Epidermal melanocyte (primary cell): ENCODE results near the gene PACSIN3.
A peak's percentile ranks its signal among the peaks of the same experiment; 100 is the strongest.
"Not testable (repeated sequence)": the region's sequence is repeated elsewhere in the genome, so short reads cannot be mapped to it uniquely, and the experiment has no call there.

ENCODE experiments used
- DNase-seq: peaks from one replicate; pipeline ENCODE4 v3.0.0; 2011; ENCODE audit warnings: low spot score; ENCODE audit not compliant: insufficient read length

PACSIN3 gene

DNA sequence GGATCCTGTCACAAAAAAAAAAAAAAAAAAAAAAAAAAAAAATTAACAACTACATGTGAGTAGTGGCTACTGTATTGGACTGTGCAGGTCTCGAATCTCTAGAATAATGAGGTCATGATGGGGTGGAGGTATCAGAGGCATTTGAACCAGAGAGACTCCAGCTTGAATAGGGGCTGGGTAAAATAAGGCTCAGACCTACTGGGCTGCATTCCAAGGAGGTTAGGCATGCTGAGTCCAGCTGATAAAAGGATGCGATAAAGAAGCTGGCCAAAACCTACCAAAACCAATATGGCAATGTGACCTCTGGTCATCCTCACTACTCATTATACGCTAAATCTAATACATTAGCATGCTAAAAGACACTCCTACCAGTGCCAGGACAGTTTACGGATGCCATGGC lies 5.9 kb upstream of the PACSIN3 start:
- DNase-seq = no peak

DNA sequence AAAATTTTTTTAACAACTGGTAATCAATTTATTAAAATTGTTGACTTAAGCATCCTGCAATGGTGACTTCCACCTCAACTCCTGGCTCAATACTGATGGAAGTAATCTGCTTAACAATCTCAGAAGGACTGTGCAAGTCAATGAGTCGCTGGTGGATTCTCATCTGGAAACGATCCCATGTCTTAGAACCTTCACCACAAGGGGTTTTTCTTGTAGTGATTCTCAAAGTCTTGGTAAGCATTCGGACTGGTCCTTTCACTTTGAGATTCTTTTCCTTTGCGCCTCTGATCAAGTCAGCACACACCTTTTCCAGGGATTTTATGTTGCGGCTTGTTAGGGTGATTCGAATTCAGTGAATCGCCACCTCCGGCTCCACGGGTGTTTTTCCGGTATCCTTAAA lies 4.9 kb upstream of the PACSIN3 start:
- not testable (repeated sequence) for DNase-seq

DNA sequence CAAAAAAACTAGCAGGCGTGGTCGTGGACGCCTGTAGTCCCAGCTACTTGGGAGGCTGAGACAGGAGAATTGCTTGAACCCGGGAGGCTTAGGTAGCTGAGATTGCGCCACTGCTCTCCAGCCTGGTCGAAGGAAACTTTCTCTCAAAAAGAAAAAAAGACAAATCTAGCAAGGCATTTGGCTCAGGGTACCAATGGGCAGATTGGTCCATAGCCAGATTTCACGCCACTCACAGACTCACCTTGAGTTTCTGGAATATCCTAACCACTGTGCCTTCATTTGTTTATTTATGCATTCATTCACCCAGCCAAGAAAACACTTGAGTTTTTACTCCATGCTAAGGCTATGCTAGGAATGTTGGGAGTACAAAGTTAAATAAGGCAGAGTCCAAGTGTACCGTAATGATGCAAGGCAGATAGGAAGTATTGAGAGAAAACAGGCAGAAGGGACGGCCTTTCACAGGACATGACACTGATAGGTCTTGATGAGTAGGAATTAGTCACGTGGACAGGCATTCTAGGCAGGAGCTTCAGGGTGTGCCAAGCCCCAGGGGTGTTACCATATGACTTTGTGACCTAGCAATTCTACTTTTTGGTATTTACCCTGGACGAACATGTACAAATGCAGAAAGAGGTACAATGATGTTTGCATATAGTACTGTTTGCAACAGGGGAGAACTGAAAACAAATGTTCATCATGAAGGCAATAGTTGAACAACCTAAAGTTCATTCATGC lies 3.0 kb upstream of the PACSIN3 start:
- DNase-seq = no peak

DNA sequence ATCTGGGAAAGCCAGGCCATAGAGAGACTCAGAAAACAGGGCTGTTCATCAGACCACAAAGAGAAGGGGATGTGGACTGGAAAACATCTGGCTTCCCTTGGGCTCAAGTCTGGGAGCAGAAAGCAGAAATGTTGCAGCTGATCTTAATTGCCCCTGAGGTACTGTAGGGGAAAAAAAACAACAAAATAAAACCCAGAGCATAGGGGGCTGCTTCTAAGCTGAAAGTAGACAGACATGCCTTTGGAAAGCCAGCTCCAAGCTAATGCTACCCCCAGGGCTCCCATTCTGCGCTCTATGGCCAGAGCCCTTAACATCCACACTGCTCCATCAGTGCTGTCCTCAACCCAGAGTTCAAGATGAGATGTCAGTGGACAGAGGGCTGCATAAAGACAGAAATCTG lies 2.0 kb upstream of the PACSIN3 start:
- peak; percentile 34 for DNase-seq

- DNase-seq = no peak
Observed at GRCh38 chr11:47187723-47188122, 1.5 kb upstream of the PACSIN3 start.

DNA sequence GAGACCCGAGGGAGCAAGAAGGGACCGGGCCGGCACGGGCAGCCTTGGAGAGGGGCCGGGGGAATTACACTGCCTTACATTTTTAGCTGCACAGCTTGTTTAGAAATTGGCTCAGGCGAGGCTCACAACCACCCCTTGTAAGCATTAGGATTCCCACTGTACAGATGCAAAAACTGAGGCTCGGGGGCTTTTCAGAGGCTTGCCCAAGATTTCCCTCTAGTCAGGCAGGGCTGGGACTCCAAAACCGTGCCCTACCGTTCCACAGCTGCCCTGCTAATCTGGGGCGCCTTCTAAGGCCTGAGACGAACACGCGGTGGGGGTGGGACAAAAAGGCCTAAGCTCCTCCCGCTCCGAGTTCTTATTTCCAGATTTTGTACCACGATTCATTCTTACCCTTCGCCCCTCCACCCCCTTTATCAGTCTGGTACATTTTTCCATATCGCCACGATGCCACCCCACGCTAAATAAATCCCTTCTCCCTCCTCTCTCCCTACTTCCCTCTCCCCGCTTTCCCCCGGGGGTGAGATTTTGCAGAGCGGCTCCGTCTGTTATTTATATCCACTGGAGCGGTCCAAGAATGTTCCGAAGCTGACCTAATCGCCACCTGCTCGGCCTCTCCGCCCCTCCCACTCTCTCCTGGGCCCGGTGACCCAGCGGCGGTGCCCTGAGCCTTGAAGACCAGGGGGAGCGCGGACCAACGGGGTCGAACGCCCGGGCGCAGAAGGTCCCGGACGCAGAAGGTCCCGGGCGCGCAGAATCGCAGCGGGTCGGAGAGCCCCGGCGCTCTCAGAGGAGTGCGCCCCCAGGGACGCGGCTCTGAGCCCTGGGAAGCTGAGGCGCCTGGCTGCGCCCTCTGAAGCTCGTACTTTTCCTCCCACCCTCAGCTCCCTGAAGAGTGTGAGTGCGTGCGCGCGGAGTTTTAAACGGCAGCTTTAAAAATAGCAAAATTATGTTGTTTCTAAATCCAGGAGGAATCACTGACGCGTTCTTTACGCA lies 764 bp upstream of the PACSIN3 start:
- DNase-seq = peak; percentile 21

GRCh38 chr11:47185305-47186075 lies 744 bp downstream of the PACSIN3 start:
- peak; percentile 52 for DNase-seq

DNA sequence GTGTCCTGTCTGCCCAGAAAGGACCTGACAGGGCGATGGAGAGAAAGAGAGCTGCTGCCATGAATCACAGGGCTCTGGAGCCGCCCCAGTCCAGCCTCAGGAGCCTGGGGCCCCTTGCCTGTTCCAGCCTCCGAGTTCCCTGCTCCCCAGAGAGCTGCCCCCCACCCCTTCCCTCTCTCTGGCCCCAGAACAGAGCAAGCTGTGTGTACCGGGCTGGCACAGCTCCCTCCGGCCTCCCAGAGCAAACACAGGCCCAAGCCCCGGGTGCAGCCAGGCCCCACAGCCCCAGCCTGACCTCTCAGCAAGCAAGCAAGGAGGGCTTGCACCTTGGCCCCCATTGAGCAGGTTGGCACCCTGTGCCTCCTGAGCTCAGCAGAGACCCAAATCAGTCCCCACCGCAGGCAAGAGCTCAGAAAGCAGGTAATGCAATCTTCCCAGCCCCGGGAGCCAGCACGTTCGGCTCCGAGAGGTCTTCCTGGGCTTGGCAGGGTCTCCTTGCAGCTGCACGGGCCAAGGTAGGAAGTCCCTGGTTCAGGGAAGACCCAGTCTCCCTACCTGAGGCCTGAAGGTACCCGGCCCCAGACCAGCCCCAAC lies 1.4 kb downstream of the PACSIN3 start:
- DNase-seq = no peak

GRCh38 chr11:47183969-47184368 lies 2.3 kb downstream of the PACSIN3 start:
- no peak for DNase-seq

DNA sequence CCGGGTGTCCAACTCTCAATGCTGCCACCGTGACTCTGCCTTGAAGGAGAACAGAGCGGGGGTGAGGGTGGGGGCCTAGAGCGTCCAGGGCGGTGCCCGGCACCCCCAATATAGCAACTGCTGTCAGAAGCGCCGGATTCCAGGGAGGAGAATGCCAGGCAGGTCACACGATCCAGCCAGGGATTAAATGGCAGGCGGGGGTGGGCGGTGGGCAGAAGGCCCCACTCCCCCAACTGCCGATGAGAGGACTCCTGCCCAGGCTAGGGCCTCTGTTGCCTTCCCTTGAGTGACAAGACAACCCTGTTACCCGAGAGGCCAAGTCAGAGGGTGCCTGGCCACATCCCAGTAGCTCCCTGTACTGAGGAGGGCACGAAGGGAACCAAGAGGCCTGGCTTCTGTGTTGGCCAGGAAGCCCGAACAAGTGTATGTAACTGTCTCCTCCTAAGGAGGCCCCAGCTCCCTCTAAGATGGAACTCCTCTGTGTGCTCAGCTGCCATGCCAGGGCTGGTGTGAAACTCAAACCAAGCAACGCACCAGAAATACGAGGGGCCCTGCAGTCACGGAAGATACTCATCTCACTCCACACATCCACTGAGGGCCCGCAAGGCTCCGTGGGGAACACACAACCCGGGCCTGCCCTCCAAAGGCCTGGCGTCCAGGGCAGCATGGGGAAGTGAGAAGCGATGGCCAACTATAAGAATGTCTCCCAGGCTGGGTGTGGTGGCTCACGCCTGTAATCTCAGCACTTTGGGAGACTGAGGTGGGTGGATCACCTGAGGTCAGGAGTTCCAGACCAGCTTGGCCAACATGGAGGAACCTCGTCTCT lies 3.0 kb downstream of the PACSIN3 start:
- DNase-seq = no peak

GRCh38 chr11:47182380-47182779 lies 3.9 kb downstream of the PACSIN3 start:
- no peak for DNase-seq

GRCh38 chr11:47181271-47181670 lies 5.0 kb downstream of the PACSIN3 start:
- DNase-seq = no peak

- DNase-seq = no peak
Observed at GRCh38 chr11:47180006-47180787, 6.0 kb downstream of the PACSIN3 start.

GRCh38 chr11:47179655-47179991 lies 6.6 kb downstream of the PACSIN3 start:
- no peak for DNase-seq

- no peak for DNase-seq
Observed at GRCh38 chr11:47178737-47179654, 7.2 kb downstream of the PACSIN3 start.

GRCh38 chr11:47178316-47178715 lies 7.9 kb downstream of the PACSIN3 start:
- no peak for DNase-seq

DNA sequence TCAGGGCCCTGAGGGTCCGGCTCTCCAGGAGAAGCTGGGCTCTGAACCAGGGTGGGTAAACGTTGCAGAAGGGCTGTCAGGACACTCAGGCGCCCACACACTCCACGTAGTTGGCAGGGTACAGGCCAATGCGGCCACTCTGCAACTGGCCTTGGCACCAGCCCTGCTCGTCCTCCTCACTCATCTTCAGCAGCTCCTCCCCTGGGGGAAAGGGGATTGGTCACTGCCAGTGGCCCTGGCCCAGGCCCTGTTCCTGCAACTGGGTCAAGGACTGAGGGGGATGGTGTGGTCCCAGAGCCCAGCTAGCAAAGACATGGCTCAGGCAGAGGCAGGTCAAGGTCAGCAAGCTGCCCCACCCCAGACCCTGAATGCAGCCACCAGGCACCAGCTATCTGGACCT lies 8.4 kb downstream of the PACSIN3 start:
- DNase-seq = no peak

GRCh38 chr11:47177229-47177845 lies 8.9 kb downstream of the PACSIN3 start:
- peak; percentile 79 for DNase-seq
